Measurements from ENCODE around the gene PRODH2.

Gene PRODH2

GRCh38 chr19:35759697-35760096, 52.9 kb downstream of the PRODH2 start:
- peaks cover 14% of the 10 kb centered on the region for H3K36me3 ChIP-seq (ENCODE audit: insufficient read depth, low read length)
- no peaks in the 10 kb centered on the region for H3K27me3 ChIP-seq (ENCODE audit: control insufficient read depth, insufficient read depth, low read length)
- H3K9me3 ChIP-seq (replicated peaks; ENCODE audit: low read length), result no peaks in the 10 kb centered on the region
- H3K4me1 ChIP-seq (ENCODE audit: control insufficient read depth, insufficient read depth, low read length), result peaks cover 38% of the 10 kb centered on the region
- no peak overlapping the region for H3K4me3 ChIP-seq (ENCODE audit: low read length)
- no peak overlapping the region for H3K9ac ChIP-seq (ENCODE audit: low read depth, low read length)
- H3K4me2 ChIP-seq (ENCODE audit: low read length), result peak overlapping the region; percentile 77

- no peaks in the 10 kb centered on the region for H3K9me3 ChIP-seq (replicated peaks; ENCODE audit: low read length)
- peak within 1 kb of the TSS; percentile 79 for H3K4me2 ChIP-seq (ENCODE audit: low read length)
- peak within 1 kb of the TSS; percentile 94 for H3K9ac ChIP-seq (ENCODE audit: low read depth, low read length)
- peak within 1 kb of the TSS; percentile 92 for H3K4me3 ChIP-seq (ENCODE audit: low read length)
- H3K27me3 ChIP-seq (ENCODE audit: control insufficient read depth, insufficient read depth, low read length), result no peaks in the 10 kb centered on the region
- peaks cover 27% of the 10 kb centered on the region for H3K36me3 ChIP-seq (ENCODE audit: insufficient read depth, low read length)
- peaks cover 38% of the 10 kb centered on the region for H3K4me1 ChIP-seq (ENCODE audit: control insufficient read depth, insufficient read depth, low read length)
Observed at GRCh38 chr19:35757749-35758608, 54.7 kb downstream of the PRODH2 start, which contains the start of gene PROSER3. PROSER3 (plus strand) TSS chr19:35758176; CDS start chr19:35758216, 40 bp downstream.

DNA sequence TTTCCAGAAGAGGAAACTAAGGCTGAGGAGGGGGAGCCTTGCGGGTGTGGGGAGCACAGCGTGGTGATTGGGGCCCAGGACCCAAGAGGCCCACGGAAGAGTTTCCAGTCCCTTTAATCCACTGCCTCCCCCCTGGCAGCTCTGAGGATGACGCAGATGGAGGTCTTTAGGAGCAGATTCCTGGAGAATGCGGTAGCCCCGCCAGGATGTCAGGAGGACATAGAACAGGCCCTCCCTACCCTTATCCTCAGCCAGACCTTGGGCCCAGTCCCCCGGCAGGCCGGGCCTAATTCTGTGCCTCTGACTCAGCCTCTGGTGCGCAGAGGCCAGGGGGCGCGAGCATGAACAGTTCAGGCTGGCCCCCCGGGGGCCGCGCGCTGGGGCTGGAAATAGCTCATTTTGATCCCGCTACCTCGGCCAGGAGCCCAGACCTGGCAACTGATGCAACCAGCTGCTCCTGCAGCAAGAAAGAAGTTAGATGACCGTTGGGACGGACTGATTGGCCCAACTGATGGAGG, 55.4 kb downstream of the PRODH2 start:
- Histone ChIP-seq H3K4me3 (ENCODE audit: low read length) (peak overlapping the region; percentile 62), H3K4me1 (ENCODE audit: control insufficient read depth, insufficient read depth, low read length) (peaks cover 38% of the 10 kb centered on the region), H3K27me3 (ENCODE audit: control insufficient read depth, insufficient read depth, low read length) (no peaks in the 10 kb centered on the region), H3K9me3 (replicated peaks; ENCODE audit: low read length) (no peaks in the 10 kb centered on the region), H3K9ac (ENCODE audit: low read depth, low read length) (peak overlapping the region; percentile 77), H3K4me2 (ENCODE audit: low read length) (peak overlapping the region; percentile 79), H3K36me3 (ENCODE audit: insufficient read depth, low read length) (peaks cover 34% of the 10 kb centered on the region)

- H3K9ac ChIP-seq (ENCODE audit: low read depth, low read length), result peak within 1 kb of the TSS; percentile 77
- no peaks in the 10 kb centered on the region for H3K27me3 ChIP-seq (ENCODE audit: control insufficient read depth, insufficient read depth, low read length)
- H3K36me3 ChIP-seq (ENCODE audit: insufficient read depth, low read length), result peaks cover 29% of the 10 kb centered on the region
- peak within 1 kb of the TSS; percentile 79 for H3K4me2 ChIP-seq (ENCODE audit: low read length)
- H3K9me3 ChIP-seq (replicated peaks; ENCODE audit: low read length), result no peaks in the 10 kb centered on the region
- H3K4me3 ChIP-seq (ENCODE audit: low read length), result peak within 1 kb of the TSS; percentile 62
- peaks cover 38% of the 10 kb centered on the region for H3K4me1 ChIP-seq (ENCODE audit: control insufficient read depth, insufficient read depth, low read length)
Observed at GRCh38 chr19:35756377-35757230, 56.0 kb downstream of the PRODH2 start, which contains the start of gene HSPB6. HSPB6 (minus strand) TSS chr19:35757029; CDS start chr19:35757008, 21 bp downstream.

GRCh38 chr19:35755550-35756376, 56.9 kb downstream of the PRODH2 start:
- H3K36me3 ChIP-seq (ENCODE audit: insufficient read depth, low read length), result peaks cover 25% of the 10 kb centered on the region
- no peaks in the 10 kb centered on the region for H3K27me3 ChIP-seq (ENCODE audit: control insufficient read depth, insufficient read depth, low read length)
- peak overlapping the region; percentile 79 for H3K4me2 ChIP-seq (ENCODE audit: low read length)
- peak overlapping the region; percentile 62 for H3K4me3 ChIP-seq (ENCODE audit: low read length)
- H3K4me1 ChIP-seq (ENCODE audit: control insufficient read depth, insufficient read depth, low read length), result peaks cover 36% of the 10 kb centered on the region
- no peaks in the 10 kb centered on the region for H3K9me3 ChIP-seq (replicated peaks; ENCODE audit: low read length)
- H3K9ac ChIP-seq (ENCODE audit: low read depth, low read length), result peak overlapping the region; percentile 77

- Histone ChIP-seq H3K4me2 (ENCODE audit: low read length) (peak overlapping the region; percentile 79), H3K4me3 (ENCODE audit: low read length) (peak overlapping the region; percentile 62), H3K27me3 (ENCODE audit: control insufficient read depth, insufficient read depth, low read length) (no peaks in the 10 kb centered on the region), H3K36me3 (ENCODE audit: insufficient read depth, low read length) (peaks cover 24% of the 10 kb centered on the region), H3K9me3 (replicated peaks; ENCODE audit: low read length) (no peaks in the 10 kb centered on the region), H3K4me1 (ENCODE audit: control insufficient read depth, insufficient read depth, low read length) (peaks cover 35% of the 10 kb centered on the region), H3K9ac (ENCODE audit: low read depth, low read length) (peak overlapping the region; percentile 53)
Observed at GRCh38 chr19:35755131-35755549, 57.5 kb downstream of the PRODH2 start.

DNA sequence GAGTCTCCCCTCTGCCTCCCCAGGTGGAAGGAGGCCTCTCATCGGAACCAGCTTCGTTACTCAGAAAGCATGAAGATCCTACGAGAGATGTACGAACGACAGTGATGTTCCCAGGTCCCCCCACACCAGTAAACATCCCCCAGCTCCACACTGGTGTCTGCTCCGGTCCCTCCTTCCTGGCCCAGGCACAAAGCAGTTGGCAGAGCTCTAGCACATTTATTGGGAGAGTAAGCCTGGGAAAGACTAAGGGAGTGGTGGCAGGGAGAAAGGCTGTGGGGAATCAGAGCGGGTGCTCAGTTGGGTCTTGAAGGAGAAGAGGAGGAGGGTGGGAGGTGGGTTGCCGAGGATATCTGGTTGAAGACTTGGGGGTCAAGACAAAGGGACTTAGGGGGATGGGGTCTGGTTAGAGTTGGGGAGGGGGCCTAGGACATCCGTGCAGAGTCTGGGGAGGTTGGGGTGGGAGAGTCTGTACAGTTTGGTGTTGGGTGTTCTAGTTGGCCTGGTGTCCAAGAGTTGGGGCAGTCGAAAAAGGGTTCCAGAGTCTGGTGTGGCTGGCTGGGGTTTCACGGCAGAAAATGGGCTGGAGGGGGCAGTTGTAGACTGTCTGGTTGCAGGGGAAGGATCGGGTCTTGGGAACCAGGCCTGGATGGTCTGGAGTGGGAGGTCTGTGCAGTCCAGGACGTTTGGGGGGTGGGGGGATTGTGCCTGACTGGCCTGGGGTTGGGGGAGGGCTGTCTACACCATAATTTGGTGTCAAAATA, 58.1 kb downstream of the PRODH2 start:
- Histone ChIP-seq H3K27me3 (ENCODE audit: control insufficient read depth, insufficient read depth, low read length) (no peaks in the 10 kb centered on the region), H3K36me3 (ENCODE audit: insufficient read depth, low read length) (peaks cover 24% of the 10 kb centered on the region), H3K4me2 (ENCODE audit: low read length) (no peak overlapping the region), H3K4me1 (ENCODE audit: control insufficient read depth, insufficient read depth, low read length) (peaks cover 35% of the 10 kb centered on the region), H3K9me3 (replicated peaks; ENCODE audit: low read length) (no peaks in the 10 kb centered on the region), H3K9ac (ENCODE audit: low read depth, low read length) (no peak overlapping the region), H3K4me3 (ENCODE audit: low read length) (no peak overlapping the region)

- H3K9me3 ChIP-seq (replicated peaks; ENCODE audit: low read length), result no peaks in the 10 kb centered on the region
- no peak overlapping the region for H3K4me3 ChIP-seq (ENCODE audit: low read length)
- H3K4me1 ChIP-seq (ENCODE audit: control insufficient read depth, insufficient read depth, low read length), result peaks cover 33% of the 10 kb centered on the region
- no peaks in the 10 kb centered on the region for H3K27me3 ChIP-seq (ENCODE audit: control insufficient read depth, insufficient read depth, low read length)
- peaks cover 24% of the 10 kb centered on the region for H3K36me3 ChIP-seq (ENCODE audit: insufficient read depth, low read length)
- H3K9ac ChIP-seq (ENCODE audit: low read depth, low read length), result no peak overlapping the region
- H3K4me2 ChIP-seq (ENCODE audit: low read length), result no peak overlapping the region
Observed at GRCh38 chr19:35753634-35754369, 58.8 kb downstream of the PRODH2 start.

- H3K27me3 ChIP-seq (ENCODE audit: control insufficient read depth, insufficient read depth, low read length), result no peaks in the 10 kb centered on the region
- H3K4me2 ChIP-seq (ENCODE audit: low read length), result no peak overlapping the region
- H3K4me1 ChIP-seq (ENCODE audit: control insufficient read depth, insufficient read depth, low read length), result peaks cover 33% of the 10 kb centered on the region
- H3K9ac ChIP-seq (ENCODE audit: low read depth, low read length), result no peak overlapping the region
- no peak overlapping the region for H3K4me3 ChIP-seq (ENCODE audit: low read length)
- no peaks in the 10 kb centered on the region for H3K9me3 ChIP-seq (replicated peaks; ENCODE audit: low read length)
- peaks cover 24% of the 10 kb centered on the region for H3K36me3 ChIP-seq (ENCODE audit: insufficient read depth, low read length)
Observed at GRCh38 chr19:35752746-35753350, 59.8 kb downstream of the PRODH2 start.
